ENCODE measurements around the gene ANKRD6. TPM values are rescaled to one million over a fixed set of nuclear protein-coding genes. Genes with fewer than 3 reads are reported as not detected.
A peak's percentile ranks its signal among the peaks of the same experiment; 100 is the strongest.

The ANKRD6 gene
- total RNA-seq, 6 donors from 2014 or later = 14.5 to 60.8 (median 30.7) TPM

- no peak overlapping the region for H3K27ac ChIP-seq
- no peak for ATAC-seq (ENCODE audit: low FRiP score in 2 of 2)
- H3K9me3 ChIP-seq = no peaks in the 10 kb centered on the region
- no peak for TF ChIP-seq CTCF (IDR thresholded peaks at IDR 0.05)
- no peak for TF ChIP-seq POLR2AphosphoS5 (IDR thresholded peaks at IDR 0.05)
- no peak for TF ChIP-seq EP300 (IDR thresholded peaks at IDR 0.05)
- DNase-seq = no peak
- WGBS, 2 donors = 100% methylated on average over 1 of the region's 1 CpG
- peaks cover 0 to 6% (median 3%) of the 10 kb centered on the region in 4 donors for H3K4me1 ChIP-seq
- H3K4me3 ChIP-seq = no peak overlapping the region
- no peaks in the 10 kb centered on the region for H3K27me3 ChIP-seq
- no peaks in the 10 kb centered on the region for H3K36me3 ChIP-seq
These were observed 130.9 kb downstream of the ANKRD6 start for GRCh38 chr6:89563866-89564265.

- H3K36me3 ChIP-seq = no peaks in the 10 kb centered on the region
- TF ChIP-seq POLR2AphosphoS5 (IDR thresholded peaks at IDR 0.05) (no peak), CTCF (IDR thresholded peaks at IDR 0.05) (no peak)
- H3K4me1 ChIP-seq = peaks cover 0 to 6% (median 3%) of the 10 kb centered on the region in 4 donors
- no peaks in the 10 kb centered on the region for H3K27me3 ChIP-seq
- H3K27ac ChIP-seq = no peak overlapping the region
- no peak for DNase-seq
- WGBS, 2 donors = 65 to 70% methylated on average over 8 of the region's 8 CpGs
- no peak overlapping the region for H3K4me3 ChIP-seq
- peak in 1 of 2 donors; percentile 26 for ATAC-seq (ENCODE audit: low FRiP score in 2 of 2)
- no peaks in the 10 kb centered on the region for H3K9me3 ChIP-seq
These were observed 131.9 kb downstream of the ANKRD6 start for GRCh38 chr6:89564752-89565427.

DNA sequence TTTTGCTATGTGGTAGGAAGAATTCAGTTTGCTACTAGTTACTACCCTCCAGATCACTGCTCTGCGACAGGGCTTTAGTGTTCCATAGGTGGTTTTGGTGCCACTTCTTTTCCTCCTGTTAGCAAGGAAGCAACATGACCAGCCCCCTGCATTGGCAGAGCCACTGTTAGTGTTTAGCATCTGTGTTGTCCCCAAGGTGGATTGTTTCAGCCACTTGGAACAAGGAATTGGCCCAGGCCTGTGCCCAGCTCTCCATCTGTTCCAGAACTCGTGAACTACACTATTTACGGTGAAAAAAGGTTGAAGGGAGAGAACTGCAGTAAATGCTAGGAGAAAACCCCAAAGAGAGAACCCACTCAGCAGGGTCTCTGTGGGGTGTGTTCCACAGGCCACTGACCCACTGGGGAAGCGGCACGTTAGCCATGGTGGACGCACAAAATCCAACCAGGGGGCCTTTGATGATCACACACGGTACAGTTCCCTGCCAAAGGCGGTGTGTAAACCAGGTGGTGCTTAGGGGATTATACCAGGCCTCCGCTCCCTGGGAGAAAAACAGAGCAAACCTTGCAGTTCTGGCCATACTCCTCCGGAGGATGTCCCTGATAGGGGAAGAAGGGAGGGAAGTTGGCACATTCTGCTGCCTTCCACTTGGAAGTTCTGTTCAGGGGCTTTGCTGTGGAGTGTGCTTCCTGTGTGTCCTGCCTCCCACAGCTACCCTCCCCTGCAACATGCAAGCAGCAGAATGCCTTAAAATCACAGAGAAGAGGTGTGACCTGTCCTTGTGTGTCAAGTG, 133.3 kb downstream of the ANKRD6 start:
- TF ChIP-seq EP300 (IDR thresholded peaks at IDR 0.05) (no peak), CTCF (IDR thresholded peaks at IDR 0.05) (no peak), POLR2AphosphoS5 (IDR thresholded peaks at IDR 0.05) (no peak), POLR2A (IDR thresholded peaks at IDR 0.05) (no peak)
- no peak for ATAC-seq (ENCODE audit: low FRiP score in 2 of 2)
- WGBS, 2 donors = 90 to 93% methylated on average over 9 to 10 of the region's 10 CpGs
- Histone ChIP-seq H3K36me3 (no peaks in the 10 kb centered on the region), H3K9me3 (no peaks in the 10 kb centered on the region), H3K27ac (no peak overlapping the region), H3K27me3 (no peaks in the 10 kb centered on the region), H3K4me1 (peaks cover 0 to 6% (median 3%) of the 10 kb centered on the region in 4 donors), H3K4me3 (no peak overlapping the region)
- DNase-seq = no peak

GRCh38 chr6:89566930-89567629, 134.1 kb downstream of the ANKRD6 start:
- Histone ChIP-seq H3K4me3 (no peak overlapping the region), H3K9me3 (no peaks in the 10 kb centered on the region), H3K36me3 (no peaks in the 10 kb centered on the region), H3K27ac (no peak overlapping the region), H3K27me3 (no peaks in the 10 kb centered on the region), H3K4me1 (peaks cover 0 to 6% (median under 1%) of the 10 kb centered on the region in 4 donors)
- DNase-seq = no peak
- 81 to 89% methylated on average over 16 of the region's 16 CpGs for WGBS, 2 donors
- peak in 1 of 2 donors; percentile 42 for ATAC-seq (ENCODE audit: low FRiP score in 2 of 2)
- TF ChIP-seq POLR2AphosphoS5 (IDR thresholded peaks at IDR 0.05) (no peak), EP300 (IDR thresholded peaks at IDR 0.05) (no peak), CTCF (IDR thresholded peaks at IDR 0.05) (no peak), POLR2A (IDR thresholded peaks at IDR 0.05) (no peak)
